K562 (cell line): ENCODE measurements around the gene ST14. TPM values are rescaled to one million over a fixed set of nuclear protein-coding genes. Genes with fewer than 3 reads are reported as not detected.

Experiments
- ATAC-seq: fragments of 200-7000 bp; cut with Tn5 transposase; 3 replicates; pipeline ENCODE4 v1.9.1; 2020; ENCODE audit warnings: moderate library complexity
- BruUV-seq: library from RNA; stranded (reverse); fragments of 400-500 nt; replicated peaks from 2 replicates; lab custom pipeline; 2021; lab: Mats Ljungman, UMichigan
- CTCF ChIA-PET: fragments of 300-600 bp; formaldehyde crosslinking; extraction: SDS; loops from one replicate; lab custom pipeline; 2021; ENCODE audit warnings: low intra/inter-chr PET ratio; lab: Yijun Ruan, JAX
- POLR2A ChIA-PET: fragments of 300-600, 350-650 bp; sonication (Branson Sonifier 250); formaldehyde crosslinking; extraction: SDS; loops from one replicate; lab custom pipeline; 2021; ENCODE audit warnings: antibody characterized with exemption, inconsistent platforms; lab: Yijun Ruan, JAX
- DNase-seq, 4 experiments: peaks; one replicate each; pipeline versions ENCODE4 v3.0.0 to v3.0.0-alpha.2; 2011 to 2018; ENCODE audit warnings: low spot score in 3 of 4, mixed read lengths in 3 of 4; ENCODE audit errors: extremely low read depth in 1 of 4
- FAIRE-seq: peaks from 2 replicates; lab custom pipeline; 2011; peaks lifted over from hg19 to GRCh38; lab: Jason Lieb, UNC
- H2AFZ ChIP-seq: 2 replicates; pipeline ENCODE4 v1.6.0; 2011; ENCODE audit warnings: low read depth, low read length, control low read depth, inconsistent platforms
- H3K27ac ChIP-seq: fragments of 200-600 bp; 3 replicates; pipeline ENCODE4 v1.8.0; 2011; ENCODE audit warnings: low read depth, mild to moderate bottlenecking, control low read depth, inconsistent platforms, low read length, moderate library complexity, mixed read lengths; ENCODE audit errors: extremely low read depth
- H3K27me3 ChIP-seq, 2 experiments: fragments of 300-600 bp in 1 of 2; 2 replicates in 1 of 2; 3 replicates in 1 of 2; pipeline versions ENCODE4 v1.6.0 to v1.8.0; 2011; ENCODE audit warnings: inconsistent platforms in 2 of 2, low read length in 2 of 2, mild to moderate bottlenecking in 1 of 2, mixed read lengths in 1 of 2, moderate library complexity in 1 of 2; ENCODE audit not compliant: control insufficient read depth in 2 of 2, insufficient read depth in 2 of 2
- H3K36me3 ChIP-seq: fragments of 300-600 bp; 3 replicates; pipeline ENCODE4 v1.8.0; 2011; ENCODE audit warnings: mild to moderate bottlenecking, low read length, inconsistent platforms; ENCODE audit not compliant: control insufficient read depth, insufficient read depth
- H3K4me1 ChIP-seq, 2 experiments: fragments of 200-600 bp in 1 of 2; replicated peaks in 1 of 2; 2 replicates in 1 of 2; 3 replicates in 1 of 2; pipeline versions ENCODE4 v1.5.1 to v1.8.0; 2011; ENCODE audit warnings: inconsistent platforms in 2 of 2, low read length in 2 of 2, mild to moderate bottlenecking in 1 of 2, mixed read lengths in 1 of 2, moderate library complexity in 1 of 2; ENCODE audit not compliant: control insufficient read depth in 2 of 2, insufficient read depth in 2 of 2
- H3K4me2 ChIP-seq: 2 replicates; pipeline ENCODE4 v1.6.1; 2011; ENCODE audit warnings: low read length, control low read depth, inconsistent platforms, mixed read lengths; ENCODE audit not compliant: insufficient read depth
- H3K4me3 ChIP-seq: fragments of 200-600 bp; sonication (generic), shearing (Covaris generic); 2 replicates; pipeline ENCODE4 v1.5.1; 2016; ENCODE audit warnings: control low read depth, inconsistent platforms
- H3K79me2 ChIP-seq: fragments of 200-600 bp; 3 replicates; pipeline ENCODE4 v1.8.0; 2011; ENCODE audit warnings: low read length, inconsistent platforms; ENCODE audit not compliant: control insufficient read depth, insufficient read depth
- H3K9ac ChIP-seq, 2 experiments: 2 replicates each; pipeline versions ENCODE4 v1.6.0 to v1.6.1; 2011; ENCODE audit warnings: low read depth in 2 of 2, low read length in 2 of 2, control low read depth in 1 of 2, inconsistent platforms in 1 of 2, mild to moderate bottlenecking in 1 of 2, mixed read lengths in 1 of 2; ENCODE audit not compliant: insufficient read depth in 1 of 2
- H3K9me1 ChIP-seq: one replicate; pipeline ENCODE4 v1.6.0; 2011; ENCODE audit warnings: inconsistent platforms, mild to moderate bottlenecking, low read length, moderate library complexity; ENCODE audit not compliant: control insufficient read depth, insufficient read depth
- H3K9me3 ChIP-seq: replicated peaks from 2 replicates; pipeline ENCODE4 v1.5.1; 2011; ENCODE audit warnings: low read depth, low read length, inconsistent platforms; ENCODE audit not compliant: control insufficient read depth, insufficient read depth
- H4K20me1 ChIP-seq: replicated peaks from 2 replicates; pipeline ENCODE4 v1.6.1; 2011; ENCODE audit warnings: low read length, inconsistent platforms, mixed read lengths; ENCODE audit not compliant: control insufficient read depth, insufficient read depth
- CBFA2T3 ChIP-seq: fragments of 450-650 bp; IDR thresholded peaks from 2 replicates; pipeline ENCODE4 v1.6.1; 2017
- FOSL1 ChIP-seq: fragments of 200-800 bp; sonication (Bioruptor generic); conservative IDR thresholded peaks from 2 replicates; pipeline ENCODE4 v1.6.1; 2016; ENCODE audit warnings: missing genetic modification characterization, missing compliant biosample characterization
- FOXA1 ChIP-seq: fragments of 450-650 bp; IDR thresholded peaks from 2 replicates; pipeline ENCODE4 v1.6.1; 2016; ENCODE audit warnings: mild to moderate bottlenecking, borderline replicate concordance
- HCFC1 ChIP-seq: IDR thresholded peaks from 2 replicates; pipeline ENCODE4 v1.6.1; 2012; ENCODE audit warnings: low read depth, low read length, improper control_type of control experiment
- JUND ChIP-seq, 2 experiments: IDR thresholded peaks; 2 replicates in 1 of 2; 3 replicates in 1 of 2; pipeline ENCODE4 v1.6.1; 2011; ENCODE audit warnings: borderline replicate concordance in 2 of 2, low read depth in 2 of 2, low read length in 2 of 2, improper control_type of control experiment in 1 of 2, missing biosample characterization in 1 of 2, missing genetic modification characterization in 1 of 2, missing genetic modification reagents in 1 of 2
- NONO ChIP-seq, 2 experiments: fragments of 200-400 bp in 1 of 2; fragments of 450-650 bp in 1 of 2; formaldehyde crosslinking in 1 of 2; IDR thresholded peaks; 2 replicates each; pipeline ENCODE4 v1.6.1; 2017; ENCODE audit warnings: low read depth in 2 of 2, mild to moderate bottlenecking in 2 of 2, moderate library complexity in 2 of 2, low read length in 1 of 2
- POU5F1 ChIP-seq: fragments of 150-350 bp; IDR thresholded peaks from 2 replicates; pipeline ENCODE4 v1.6.1; 2014; ENCODE audit warnings: borderline replicate concordance, low read length, low read depth, mild to moderate bottlenecking; ENCODE audit not compliant: partially characterized antibody
- RBM25 ChIP-seq: fragments of 200-400 bp; formaldehyde crosslinking; IDR thresholded peaks from 2 replicates; pipeline ENCODE4 v1.6.1; 2018; ENCODE audit warnings: low read length, low read depth, moderate library complexity; ENCODE audit not compliant: severe bottlenecking
- SAFB2 ChIP-seq: fragments of 200-400 bp; formaldehyde crosslinking; IDR thresholded peaks from 2 replicates; pipeline ENCODE4 v1.6.1; 2018; ENCODE audit warnings: borderline replicate concordance, low read length, low read depth, moderate library complexity; ENCODE audit not compliant: severe bottlenecking
- ZNF644 ChIP-seq: fragments of 200-800 bp; sonication (Bioruptor generic); IDR thresholded peaks from 2 replicates; pipeline ENCODE4 v1.6.1; 2016; ENCODE audit warnings: low read depth, missing genetic modification characterization, missing compliant biosample characterization
- WGBS: fragments of 100-300 bp; shearing (Covaris generic); methylation state at CpG from one replicate; pipeline ENCODE4 v1.1.6; 2016; ENCODE audit warnings: low coverage, mixed read lengths; ENCODE audit not compliant: insufficient coverage; ENCODE audit errors: missing lambda C conversion rate; 5-methylcytosine and 5-hydroxymethylcytosine counted together
- in situ Hi-C: fragments of 300-500 bp; cut with MboI; formaldehyde crosslinking; loops from 4 replicates; pipeline ENCODE4 v1.15.0; 2018; ENCODE audit warnings: inconsistent platforms, mixed read lengths
- intact Hi-C: fragments of 100-400 bp; cut with micrococcal nuclease; formaldehyde crosslinking; loops from 2 replicates; pipeline ENCODE4 v1.14.2; 2022
- polyA plus RNA-seq, 8 experiments: library from polyadenylated mRNA; depleted of rRNA in 4 of 8; stranded (reverse) in 5 of 8; unstranded in 3 of 8; fragments of >200 nt; fragmentation: Nextera tagmentation in 2 of 8; fragmentation: Illumina TruSeq in 1 of 8; extraction: Ambion mirVana in 2 of 8; extraction: Trizol in 1 of 8; gene quantifications; 2 replicates each; pipeline versions ENCODE4 v1.2.1 to v1.2.3, GENCODE V29; 2011 to 2014; ENCODE audit warnings: inconsistent platforms in 1 of 8, missing spikeins in 1 of 8
- total RNA-seq, 7 experiments: library from RNA; depleted of rRNA in 6 of 7; stranded (reverse); fragments of >200 nt in 6 of 7; fragmentation: Illumina TruSeq in 2 of 7; extraction: Trizol in 2 of 7; gene quantifications; 2 replicates each; pipeline versions ENCODE4 v1.2.1 to v1.2.3, GENCODE V29; 2011 to 2021; ENCODE audit warnings: low replicate concordance in 1 of 7
- TF ChIP-seq, protein P1 (sequence below), 2 experiments: fragments of 450-650 bp in 1 of 2; sonication (generic) in 1 of 2; formaldehyde crosslinking in 1 of 2; IDR thresholded peaks in 1 of 2; conservative IDR thresholded peaks in 1 of 2; 2 replicates each; pipeline versions ENCODE4 v1.6.1 to v1.8.1; 2016 to 2023; ENCODE audit warnings: mild to moderate bottlenecking in 2 of 2, moderate library complexity in 2 of 2, inconsistent platforms in 1 of 2, missing genetic modification reagents in 1 of 2

ST14 gene
- total and polyA plus RNA-seq, 9 of the 15 experiments (the other 6 are each of a cell fraction or from before 2014, with no cell fraction given): 0.08 to 0.20 TPM; not detected in 7

DNA sequence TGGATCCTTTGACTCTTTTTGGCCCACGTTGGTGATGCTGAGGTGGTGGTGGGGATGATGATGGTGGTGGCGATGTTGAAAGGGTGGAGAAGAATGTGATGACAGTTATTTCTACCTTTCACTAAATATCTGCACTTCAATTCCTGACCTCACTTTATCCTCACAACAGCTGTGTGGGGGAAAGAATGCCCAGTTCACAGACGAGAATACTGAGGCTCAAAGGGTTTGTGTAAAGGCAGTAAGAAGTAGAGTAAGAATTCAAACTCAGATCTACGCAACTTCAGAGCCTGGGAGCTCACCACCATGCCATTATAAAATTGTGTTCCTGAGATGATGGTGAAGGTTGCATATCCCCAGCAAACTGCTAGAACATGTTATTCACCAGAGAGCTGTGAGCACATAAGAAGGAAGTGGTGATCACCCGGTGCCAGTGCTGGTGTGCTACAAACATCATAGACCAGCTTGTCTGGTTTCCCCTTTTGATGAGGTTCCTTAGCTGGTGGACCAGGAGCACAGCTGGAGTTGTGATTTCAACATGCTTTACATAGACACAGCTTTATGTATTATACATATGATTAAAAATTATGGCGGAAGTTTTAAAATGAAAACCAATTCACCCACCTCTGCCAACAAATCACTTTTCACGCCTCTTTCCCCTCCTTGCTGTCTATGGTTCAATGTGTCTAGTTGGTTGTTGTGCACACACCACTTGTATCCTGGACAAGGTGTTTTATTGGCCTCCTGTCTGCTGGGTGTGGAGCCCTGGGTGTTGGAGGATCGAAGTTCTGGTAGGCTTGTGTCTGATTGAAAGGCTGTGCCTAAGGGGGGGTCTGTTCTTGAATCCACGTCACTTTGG, 6.2 kb downstream of the ST14 start:
- ATAC-seq (no peak), DNase-seq (no peak), FAIRE-seq (no peak)
- H3K9me1 ChIP-seq: no peaks in the 10 kb centered on the region
- H3K4me1 ChIP-seq: peaks cover 0 to 9% of the 10 kb centered on the region in 2 experiments; a peak in 1 of 5 replicates
- intact Hi-C loops: no loop called here
- CTCF ChIA-PET: no interaction called here
- no peak overlapping the region for H2AFZ ChIP-seq
- in situ Hi-C loops: no loop called here
- POLR2A ChIA-PET: interaction anchor here (0.7 to 1.2 kb wide), 2 partner anchors 11 to 284 kb away, joined by 3 read pairs; no protein-coding TSS in a partner anchor
- WGBS: 5% methylated on average over 9 of the region's 9 CpGs
- H3K9ac ChIP-seq: no peak overlapping the region
- H3K79me2 ChIP-seq: no peaks in the 10 kb centered on the region
- no TSS peak for BruUV-seq
- no peak overlapping the region for H3K4me3 ChIP-seq
- no peaks in the 10 kb centered on the region for H3K9me3 ChIP-seq
- H3K27ac ChIP-seq: no peak overlapping the region
- H3K27me3 ChIP-seq: peaks cover 47 to 65% of the 10 kb centered on the region in 2 experiments
- peak; percentile 71 for TF ChIP-seq RBM25
- TF ChIP-seq POU5F1: no peak
- no peak overlapping the region for H3K4me2 ChIP-seq
- peaks cover 7% of the 10 kb centered on the region; the same call in 1 of the 2 replicates for H4K20me1 ChIP-seq
- H3K36me3 ChIP-seq: no peaks in the 10 kb centered on the region

- Histone ChIP-seq H4K20me1 (peaks cover 7% of the 10 kb centered on the region; the same call in 1 of the 2 replicates), H3K27ac (no peak overlapping the region), H3K9ac (no peak overlapping the region; a peak in 1 of 4 replicates), H3K4me1 (peaks cover 0 to 9% of the 10 kb centered on the region in 2 experiments; a peak in 1 of 5 replicates), H3K4me3 (no peak overlapping the region), H3K79me2 (no peaks in the 10 kb centered on the region), H3K9me3 (no peaks in the 10 kb centered on the region), H3K4me2 (no peak overlapping the region), H3K27me3 (peaks cover 44 to 59% of the 10 kb centered on the region in 2 experiments), H3K9me1 (no peaks in the 10 kb centered on the region), H2AFZ (no peak overlapping the region), H3K36me3 (no peaks in the 10 kb centered on the region)
- ChIA-PET CTCF (no interaction called here), POLR2A (no interaction called here)
- 0% methylated on average over 4 of the region's 4 CpGs for WGBS
- intact Hi-C loops: no loop called here
- ATAC-seq (peak; percentile 58), FAIRE-seq (peak; percentile 19), DNase-seq (peak in 2 of 4 experiments; percentile 42 to 44)
- no TSS peak for BruUV-seq
- in situ Hi-C loops: no loop called here
- TF ChIP-seq JUND (IDR thresholded peaks at IDR 0.05; ENCODE audit: borderline replicate concordance, low read depth, low read length): peak; percentile 58; the same call in 1 of the 2 replicates
- TF ChIP-seq JUND (tag; IDR thresholded peaks at IDR 0.05; ENCODE audit: borderline replicate concordance, low read depth, low read length): no peak
- TF ChIP-seq CBFA2T3: 0 out of 2 replicates have a peak, but pooled peaks have one; percentile 11
- TF ChIP-seq HCFC1: no peak
- TF ChIP-seq, protein P1, sequence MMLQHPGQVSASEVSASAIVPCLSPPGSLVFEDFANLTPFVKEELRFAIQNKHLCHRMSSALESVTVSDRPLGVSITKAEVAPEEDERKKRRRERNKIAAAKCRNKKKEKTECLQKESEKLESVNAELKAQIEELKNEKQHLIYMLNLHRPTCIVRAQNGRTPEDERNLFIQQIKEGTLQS (IDR thresholded peaks at IDR 0.05): peak; percentile 50
- TF ChIP-seq, protein P1 (CRISPR knock-in tag; conservative IDR thresholded peaks at IDR 0.05): no peak
- no peak for TF ChIP-seq SAFB2
- TF ChIP-seq ZNF644 (tag): no peak
- no peak for TF ChIP-seq FOXA1
- TF ChIP-seq NONO (IDR thresholded peaks at IDR 0.05; ENCODE audit: low read depth in 2 of 2, low read length in 1 of 2): no peak
- TF ChIP-seq FOSL1 (tag): peak; percentile 86
Measured at GRCh38 chr11:130166457-130166784, 6.8 kb downstream of the ST14 start.
